K562 (cell line): ENCODE results near the gene NIM1K. TPM values are rescaled to one million over a fixed set of nuclear protein-coding genes. Genes with fewer than 3 reads are reported as not detected.

Experiments used
- ARNT ChIP-seq, 2 experiments: fragments of 450-650 bp; IDR thresholded peaks; 2 replicates each; pipeline ENCODE4 v1.6.1; 2016; ENCODE audit warnings: mild to moderate bottlenecking in 1 of 2
- ATF1 ChIP-seq, 2 experiments: fragments of 450-650 bp in 1 of 2; IDR thresholded peaks; 2 replicates each; pipeline ENCODE4 v1.6.1; 2016; ENCODE audit warnings: missing compliant biosample characterization in 1 of 2, missing genetic modification characterization in 1 of 2
- BHLHE40 ChIP-seq: IDR thresholded peaks from 2 replicates; pipeline ENCODE4 v1.6.1; 2011; ENCODE audit warnings: low read length, improper control_type of control experiment
- CHD2 ChIP-seq: IDR thresholded peaks from 2 replicates; pipeline ENCODE4 v1.6.1; 2011; ENCODE audit warnings: low read depth, low read length
- CREB3 ChIP-seq: fragments of 450-650 bp; conservative IDR thresholded peaks from 2 replicates; pipeline ENCODE4 v1.6.1; 2016; ENCODE audit warnings: missing genetic modification characterization, low read depth, mild to moderate bottlenecking, missing compliant biosample characterization, moderate library complexity
- CTCFL ChIP-seq: IDR thresholded peaks from 2 replicates; pipeline ENCODE4 v1.6.1; 2011; ENCODE audit warnings: borderline replicate concordance, low read depth, mild to moderate bottlenecking, moderate library complexity, low read length; ENCODE audit not compliant: insufficient read depth, poor library complexity, severe bottlenecking
- DEAF1 ChIP-seq: fragments of 450-650 bp; formaldehyde crosslinking; IDR thresholded peaks from 2 replicates; pipeline ENCODE4 v1.4.0; 2020; ENCODE audit warnings: mild to moderate bottlenecking, moderate library complexity
- MTA2 ChIP-seq: fragments of 450-650 bp; IDR thresholded peaks from 2 replicates; pipeline ENCODE4 v1.6.1; 2016; ENCODE audit warnings: low read depth
- NCOR1 ChIP-seq: fragments of 450-650 bp; IDR thresholded peaks from 2 replicates; pipeline ENCODE4 v1.6.1; 2016; ENCODE audit warnings: mild to moderate bottlenecking, moderate library complexity
- NFATC3 ChIP-seq: fragments of 450-650 bp; IDR thresholded peaks from 2 replicates; pipeline ENCODE4 v1.6.1; 2017; ENCODE audit warnings: mild to moderate bottlenecking
- NFIC ChIP-seq: fragments of 450-650 bp; IDR thresholded peaks from 2 replicates; pipeline ENCODE4 v1.6.1; 2017; ENCODE audit warnings: mild to moderate bottlenecking, inconsistent platforms
- PURB ChIP-seq: sonication (generic); formaldehyde crosslinking; IDR thresholded peaks from 2 replicates; pipeline ENCODE4 v1.9.0; 2021; ENCODE audit warnings: low read depth, mild to moderate bottlenecking, missing genetic modification reagents
- RB1 ChIP-seq: fragments of 450-650 bp; IDR thresholded peaks from 2 replicates; pipeline ENCODE4 v1.6.1; 2017; ENCODE audit warnings: low read depth, mild to moderate bottlenecking
- RBM17 ChIP-seq: fragments of 200-400 bp; formaldehyde crosslinking; IDR thresholded peaks from 2 replicates; pipeline ENCODE4 v1.6.1; 2017; ENCODE audit warnings: low read depth, mild to moderate bottlenecking, low read length, borderline replicate concordance
- RFX1 ChIP-seq: fragments of 450-650 bp; IDR thresholded peaks from 2 replicates; pipeline ENCODE4 v1.6.1; 2016; ENCODE audit warnings: mild to moderate bottlenecking, moderate library complexity
- SMARCA4 ChIP-seq: fragments of 450-650 bp; IDR thresholded peaks from 2 replicates; pipeline ENCODE4 v1.6.1; 2016
- USF2 ChIP-seq: sonication (generic); formaldehyde crosslinking; IDR thresholded peaks from 2 replicates; pipeline ENCODE4 v1.5.0; 2020; ENCODE audit warnings: missing genetic modification reagents
- ZNF280A ChIP-seq: fragments of 450-650 bp; IDR thresholded peaks from 2 replicates; pipeline ENCODE4 v1.6.1; 2018; ENCODE audit warnings: mild to moderate bottlenecking, low read depth; ENCODE audit not compliant: partially characterized antibody
- ZNF408 ChIP-seq: fragments of 250-450 bp; sonication (Bioruptor Pico); IDR thresholded peaks from 2 replicates; pipeline ENCODE4 v1.4.0; 2020; ENCODE audit warnings: low read depth, mild to moderate bottlenecking, moderate library complexity
- ZNF436 ChIP-seq: fragments of 250-450, 450-650 bp; sonication (Bioruptor Pico); formaldehyde crosslinking; IDR thresholded peaks from 2 replicates; pipeline ENCODE4 v1.7.0; 2020; ENCODE audit warnings: mild to moderate bottlenecking
- ZNF511 ChIP-seq: sonication (generic); formaldehyde crosslinking; IDR thresholded peaks from 2 replicates; pipeline ENCODE4 v1.8.0; 2022; ENCODE audit warnings: mild to moderate bottlenecking, missing genetic modification reagents
- ZNF551 ChIP-seq: fragments of 250-450 bp; sonication (Bioruptor Pico); IDR thresholded peaks from 2 replicates; pipeline ENCODE4 v1.5.0; 2021; ENCODE audit warnings: mild to moderate bottlenecking, moderate library complexity
- polyA plus RNA-seq, 8 experiments: library from polyadenylated mRNA; depleted of rRNA in 4 of 8; stranded (reverse) in 5 of 8; unstranded in 3 of 8; fragments of >200 nt; fragmentation: Nextera tagmentation in 2 of 8; fragmentation: Illumina TruSeq in 1 of 8; extraction: Ambion mirVana in 2 of 8; extraction: Trizol in 1 of 8; gene quantifications; 2 replicates each; pipeline versions ENCODE4 v1.2.1 to v1.2.3, GENCODE V29; 2011 to 2014; ENCODE audit warnings: inconsistent platforms in 1 of 8, missing spikeins in 1 of 8
- total RNA-seq, 7 experiments: library from RNA; depleted of rRNA in 6 of 7; stranded (reverse); fragments of >200 nt in 6 of 7; fragmentation: Illumina TruSeq in 2 of 7; extraction: Trizol in 2 of 7; gene quantifications; 2 replicates each; pipeline versions ENCODE4 v1.2.1 to v1.2.3, GENCODE V29; 2011 to 2021; ENCODE audit warnings: low replicate concordance in 1 of 7

NIM1K gene
- total and polyA plus RNA-seq, 9 of the 15 experiments (the other 6 are each of a cell fraction or from before 2014, with no cell fraction given) = 0.03 to 0.34 (median 0.08) TPM; not detected in 3

GRCh38 chr5:43313854-43314457 lies 121.9 kb downstream of the NIM1K start (continued):
- TF ChIP-seq MTA2 (no peak), NFATC3 (0 out of 2 replicates have a peak, but pooled peaks have one; percentile 32), ZNF511 (CRISPR knock-in tag) (no peak), DEAF1 (CRISPR knock-in tag) (no peak), ATF1 (CRISPR knock-in tag; IDR thresholded peaks at IDR 0.05) (no peak), ATF1 (tag; IDR thresholded peaks at IDR 0.05) (peak; percentile 90), NFIC (peak; percentile 74), RFX1 (peak; percentile 100), ZNF280A (no peak), CHD2 (no peak), ZNF436 (CRISPR knock-in tag) (no peak), USF2 (no peak), SMARCA4 (0 out of 2 replicates have a peak, but pooled peaks have one; percentile 18), RBM17 (no peak), BHLHE40 (no peak), PURB (CRISPR knock-in tag) (no peak), CREB3 (tag) (0 out of 2 replicates have a peak, but pooled peaks have one; percentile 47), NCOR1 (no peak), ZNF551 (no peak), CTCFL (no peak), ZNF408 (no peak), RB1 (no peak), ARNT (IDR thresholded peaks at IDR 0.05) (peak; percentile 1 to 58; a peak in 1 of 4 replicates)
